Measurements from ENCODE around the gene PPIC.

DNA sequence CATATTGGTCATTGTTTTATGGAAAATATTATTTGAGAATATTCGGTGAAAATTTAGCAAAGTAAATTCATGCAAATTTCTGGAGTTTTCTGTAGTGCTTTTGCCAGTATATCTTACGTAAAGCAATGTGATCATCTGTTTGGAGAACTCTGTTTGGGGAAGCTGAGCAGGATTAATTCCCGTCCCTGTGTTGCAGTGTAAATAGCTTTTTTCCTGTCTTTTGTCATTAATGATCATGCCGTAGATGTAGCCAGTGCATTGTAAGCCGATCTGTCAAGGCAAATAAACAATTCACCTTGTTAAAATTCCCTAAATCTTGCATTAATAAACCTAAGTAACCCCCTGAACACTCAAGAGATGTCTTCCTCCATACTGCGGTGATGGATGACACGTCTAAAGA is 39.2 kb downstream of the PPIC start:
- TF ChIP-seq CTCF (IDR thresholded peaks at IDR 0.05) (no peak), POLR2AphosphoS5 (IDR thresholded peaks at IDR 0.05) (no peak), POLR2A (IDR thresholded peaks at IDR 0.05) (no peak), EP300 (IDR thresholded peaks at IDR 0.05) (no peak)

All from gastroesophageal sphincter (tissue), 3 donors.